Right forelimb (tissue), 1 donor: ENCODE measurements around the gene C3orf49.

Experiments
- DNase-seq: peaks from one replicate; pipeline ENCODE4 v3.0.0-alpha.2; 2018

The C3orf49 gene

GRCh38 chr3:63892773-63893352 lies 73.8 kb downstream of the C3orf49 start:
- DNase-seq = no peak

GRCh38 chr3:63895422-63896189 lies 76.5 kb downstream of the C3orf49 start:
- DNase-seq = no peak

- no peak for DNase-seq
These were observed 77.4 kb downstream of the C3orf49 start for GRCh38 chr3:63896332-63897030.
